ENCODE results near the gene KNL1.
"Not testable (repeated sequence)": the region's sequence is repeated elsewhere in the genome, so short reads cannot be mapped to it uniquely, and the experiment has no call there.

Gene KNL1

GRCh38 chr15:40664909-40665308 is 70.9 kb downstream of the KNL1 start:
- no peak for DNase-seq (ENCODE audit: low spot score)

- DNase-seq (ENCODE audit: low spot score): not testable (repeated sequence)
Measured at GRCh38 chr15:40676290-40676689, 82.2 kb downstream of the KNL1 start.

GRCh38 chr15:40676906-40677305 is 82.9 kb downstream of the KNL1 start:
- DNase-seq (ENCODE audit: low spot score): not testable (repeated sequence)

GRCh38 chr15:40680151-40680550 is 86.1 kb downstream of the KNL1 start:
- DNase-seq (ENCODE audit: low spot score): no peak

- DNase-seq (ENCODE audit: low spot score): not testable (repeated sequence)
Measured at GRCh38 chr15:40680959-40681358, 86.9 kb downstream of the KNL1 start.

- DNase-seq (ENCODE audit: low spot score): no peak
Measured at GRCh38 chr15:40684381-40684780, 90.3 kb downstream of the KNL1 start.

GRCh38 chr15:40685376-40685775 is 91.3 kb downstream of the KNL1 start:
- no peak for DNase-seq (ENCODE audit: low spot score)

GRCh38 chr15:40688932-40689799 is 95.1 kb downstream of the KNL1 start:
- DNase-seq (ENCODE audit: low spot score): no peak

- DNase-seq (ENCODE audit: low spot score): no peak
Measured at GRCh38 chr15:40691737-40692136, 97.7 kb downstream of the KNL1 start.

GRCh38 chr15:40693904-40694687 is 100.0 kb downstream of the KNL1 start:
- no peak for DNase-seq (ENCODE audit: low spot score)

GRCh38 chr15:40694688-40695468 is 100.8 kb downstream of the KNL1 start, which contains the start of gene RAD51:
TSS of gene RAD51 (plus strand) at chr15:40695174. CDS start at chr15:40698759, 3,585 bp downstream.
- peak; percentile 98 for DNase-seq (ENCODE audit: low spot score)

GRCh38 chr15:40695469-40695890 is 101.4 kb downstream of the KNL1 start:
- peak; percentile 31 for DNase-seq (ENCODE audit: low spot score)

GRCh38 chr15:40696228-40696627 is 102.2 kb downstream of the KNL1 start:
- no peak for DNase-seq (ENCODE audit: low spot score)

GRCh38 chr15:40697916-40698315 is 103.9 kb downstream of the KNL1 start:
- no peak for DNase-seq (ENCODE audit: low spot score)

- peak; percentile 3 for DNase-seq (ENCODE audit: low spot score)
Measured at GRCh38 chr15:40702077-40702476, 108.0 kb downstream of the KNL1 start.

- no peak for DNase-seq (ENCODE audit: low spot score)
Measured at GRCh38 chr15:40706121-40706520, 112.1 kb downstream of the KNL1 start.

All from AG08395 (cell line).